GM23248 (cell line): ENCODE measurements around the gene RCL1. TPM values are rescaled to one million over a fixed set of nuclear protein-coding genes. Genes with fewer than 3 reads are reported as not detected.

Source experiments
- DNase-seq: peaks from one replicate; pipeline ENCODE4 v3.0.0-alpha.2; 2015
- H2AFZ ChIP-seq: fragments of 200-600 bp; sonication (generic); 2 replicates; pipeline ENCODE4 v1.6.1; 2016; ENCODE audit warnings: antibody characterized with exemption
- H3F3A ChIP-seq: fragments of 200-600 bp; sonication (generic); 2 replicates; pipeline ENCODE4 v1.6.1; 2016; ENCODE audit warnings: mild to moderate bottlenecking, antibody characterized with exemption, mixed run types; ENCODE audit not compliant: insufficient read depth
- H3K27ac ChIP-seq: fragments of 200-600 bp; sonication (generic); 2 replicates; pipeline ENCODE4 v1.5.1; 2016; ENCODE audit warnings: mild to moderate bottlenecking
- H3K27me3 ChIP-seq: fragments of 200-600 bp; sonication (generic); replicated peaks from 2 replicates; pipeline ENCODE4 v1.6.1; 2016; ENCODE audit warnings: mild to moderate bottlenecking; ENCODE audit not compliant: insufficient read depth
- H3K36me3 ChIP-seq: fragments of 200-600 bp; sonication (generic); 2 replicates; pipeline ENCODE4 v1.6.1; 2016; ENCODE audit warnings: low read depth, mild to moderate bottlenecking
- H3K4me1 ChIP-seq: fragments of 200-600 bp; sonication (generic); 2 replicates; pipeline ENCODE4 v1.6.1; 2016; ENCODE audit warnings: mild to moderate bottlenecking; ENCODE audit not compliant: insufficient read depth
- H3K4me2 ChIP-seq: fragments of 200-600 bp; sonication (generic); one replicate; pipeline ENCODE4 v1.6.1; 2016; ENCODE audit warnings: mild to moderate bottlenecking; ENCODE audit not compliant: unreplicated experiment
- H3K4me3 ChIP-seq: fragments of 200-600 bp; sonication (generic); 2 replicates; pipeline ENCODE4 v1.5.1; 2016; ENCODE audit warnings: mild to moderate bottlenecking
- H3K79me2 ChIP-seq: fragments of 200-600 bp; sonication (generic); 2 replicates; pipeline ENCODE4 v1.6.1; 2016; ENCODE audit warnings: mild to moderate bottlenecking; ENCODE audit not compliant: insufficient read depth
- H3K9ac ChIP-seq: fragments of 200-600 bp; sonication (generic); 2 replicates; pipeline ENCODE4 v1.6.1; 2016; ENCODE audit warnings: mild to moderate bottlenecking
- H3K9me2 ChIP-seq: fragments of 200-600 bp; sonication (generic); 2 replicates; pipeline ENCODE4 v1.6.1; 2016; ENCODE audit warnings: mixed run types, mild to moderate bottlenecking, moderate library complexity; ENCODE audit not compliant: insufficient read depth
- H3K9me3 ChIP-seq: fragments of 200-600 bp; sonication (generic); one replicate; pipeline ENCODE4 v1.6.1; 2017; ENCODE audit warnings: low read depth
- H4K20me1 ChIP-seq: fragments of 200-600 bp; sonication (generic); 2 replicates; pipeline ENCODE4 v1.6.0; 2016; ENCODE audit not compliant: insufficient read depth
- EZH2 ChIP-seq: fragments of 200-600 bp; sonication (generic); IDR thresholded peaks from 2 replicates; pipeline ENCODE4 v1.6.1; 2018; ENCODE audit warnings: antibody characterized with exemption, mild to moderate bottlenecking; ENCODE audit not compliant: insufficient read depth, poor library complexity, severe bottlenecking
- EZH2phosphoT487 ChIP-seq: fragments of 200-600 bp; sonication (generic); IDR thresholded peaks from 2 replicates; pipeline ENCODE4 v1.6.1; 2018; ENCODE audit warnings: antibody characterized with exemption, moderate library complexity, mild to moderate bottlenecking, low read depth; ENCODE audit not compliant: insufficient read depth
- WGBS, 2 experiments: methylation state at CpG; one replicate each; pipeline ENCODE4 v1.1.6; 2015 to 2017; ENCODE audit warnings: low lambda C conversion rate in 2 of 2, low coverage in 1 of 2; ENCODE audit errors: missing lambda C conversion rate in 2 of 2; 5-methylcytosine and 5-hydroxymethylcytosine counted together
- in situ Hi-C: fragments of 300-500 bp; cut with MboI; formaldehyde crosslinking; loops from 2 replicates; pipeline ENCODE4 v1.15.0; 2020
- polyA plus RNA-seq: library from polyadenylated mRNA; unstranded; fragments of >200 nt; fragmentation: Nextera tagmentation; extraction: Ambion mirVana; gene quantifications from 2 replicates; pipeline ENCODE4 v1.2.1, GENCODE V29; 2016
- total RNA-seq: library from RNA; depleted of rRNA; stranded (reverse); fragments of >200 nt; shearing (Covaris generic); gene quantifications from 2 replicates; pipeline ENCODE4 v1.2.3, GENCODE V29; 2014

Gene RCL1
- total and polyA plus RNA-seq, 2 experiments from 2014 or later: 7.7 to 7.8 TPM

DNA sequence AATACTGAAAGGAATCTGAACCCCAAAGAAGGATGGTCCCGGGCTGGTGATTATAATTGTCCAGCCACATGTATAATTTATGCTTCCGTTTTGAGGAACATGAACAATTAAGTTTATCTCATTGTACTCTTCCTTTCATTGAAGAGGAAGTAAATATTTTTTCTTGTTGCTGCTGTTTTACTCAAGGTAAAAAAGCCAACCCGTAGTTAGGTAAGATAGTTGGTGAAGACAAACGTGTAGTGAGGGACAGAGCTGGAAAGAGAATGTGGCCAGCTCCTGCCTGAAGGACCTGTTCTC is 5.1 kb downstream of the RCL1 start:
- Histone ChIP-seq H3K9me3 (no peaks in the 10 kb centered on the region), H3K27me3 (no peaks in the 10 kb centered on the region), H3K36me3 (no peaks in the 10 kb centered on the region), H3K9ac (no peak overlapping the region), H3F3A (no peaks in the 10 kb centered on the region), H3K4me1 (peaks cover 6% of the 10 kb centered on the region; the same call in 1 of the 2 replicates), H3K9me2 (no peaks in the 10 kb centered on the region), H3K79me2 (peaks cover 93% of the 10 kb centered on the region), H4K20me1 (no peaks in the 10 kb centered on the region), H3K4me2 (no peak overlapping the region), H3K4me3 (no peak overlapping the region), H3K27ac (no peak overlapping the region), H2AFZ (no peak overlapping the region)
- no peak for TF ChIP-seq EZH2
- no peak for TF ChIP-seq EZH2phosphoT487
- in situ Hi-C loops: no loop called here
- DNase-seq: no peak
- WGBS, 2 experiments: 59 to 62% methylated on average over 4 of the region's 4 CpGs

DNA sequence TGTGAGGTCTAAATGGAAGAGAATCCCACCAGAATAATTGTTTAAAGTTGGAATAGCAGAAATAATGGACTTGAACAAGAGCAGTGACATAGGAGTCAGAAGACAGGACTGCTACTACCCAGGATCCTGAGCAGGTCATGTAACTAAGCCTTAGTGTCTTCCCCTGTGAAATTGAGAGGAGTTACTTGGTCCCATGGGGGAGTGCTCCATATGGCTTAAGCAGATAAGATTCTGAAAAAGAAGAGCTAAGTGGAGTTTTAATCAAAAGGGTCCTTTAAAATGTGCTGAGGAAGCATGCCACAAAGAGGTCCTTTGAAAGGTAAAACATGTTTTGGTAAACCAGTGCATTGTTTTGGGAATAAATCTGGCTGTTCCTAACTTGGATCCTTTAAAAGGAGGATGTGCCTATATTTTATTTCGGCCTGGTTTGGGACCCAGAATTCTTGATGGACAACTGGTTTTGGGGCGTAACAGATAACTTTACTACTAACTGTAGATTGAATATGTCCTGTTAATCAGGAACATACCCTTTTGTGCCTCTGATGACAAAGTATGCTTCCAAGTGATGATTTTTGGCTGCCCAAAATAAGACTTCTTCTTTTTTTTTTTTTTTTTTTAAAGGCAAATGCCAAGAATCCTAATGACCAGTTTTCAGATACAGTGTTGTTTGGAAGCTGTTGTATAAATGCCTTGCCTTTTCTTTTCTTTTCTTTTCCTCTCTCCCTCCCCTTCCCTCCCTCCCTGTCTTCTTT is 5.7 kb downstream of the RCL1 start:
- in situ Hi-C loops: no loop called here
- H2AFZ ChIP-seq: no peak overlapping the region
- H3K4me2 ChIP-seq: no peak overlapping the region
- H3K4me1 ChIP-seq: peaks cover 6% of the 10 kb centered on the region; the same call in 1 of the 2 replicates
- 62 to 66% methylated on average over 2 of the region's 2 CpGs for WGBS, 2 experiments
- H3K9me3 ChIP-seq: no peaks in the 10 kb centered on the region
- peaks cover 98% of the 10 kb centered on the region for H3K79me2 ChIP-seq
- H3K27ac ChIP-seq: no peak overlapping the region
- no peaks in the 10 kb centered on the region for H4K20me1 ChIP-seq
- H3K27me3 ChIP-seq: no peaks in the 10 kb centered on the region
- no peak for TF ChIP-seq EZH2
- no peak for DNase-seq
- no peaks in the 10 kb centered on the region for H3K36me3 ChIP-seq
- no peak overlapping the region for H3K9ac ChIP-seq
- H3F3A ChIP-seq: no peaks in the 10 kb centered on the region
- no peak overlapping the region for H3K4me3 ChIP-seq
- no peaks in the 10 kb centered on the region for H3K9me2 ChIP-seq

DNA sequence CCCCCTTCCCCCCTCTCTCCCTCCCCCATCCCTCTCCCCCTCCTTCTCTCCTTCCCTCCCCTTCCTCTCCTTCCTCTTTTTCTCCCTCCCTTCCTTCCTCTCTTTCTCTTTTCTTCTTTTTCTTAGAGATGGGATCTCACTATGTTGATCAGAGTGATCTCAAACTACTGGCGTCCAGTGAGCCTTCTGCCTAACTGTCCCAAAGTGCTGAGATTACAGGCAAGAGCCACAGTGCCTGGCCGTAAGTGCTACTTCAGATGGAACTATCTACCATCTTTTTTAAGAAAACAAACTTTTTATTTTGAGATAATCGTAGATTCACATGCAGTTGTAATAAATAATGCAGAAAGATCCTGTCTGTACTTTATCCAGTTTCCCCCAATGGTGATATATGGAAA is 6.3 kb downstream of the RCL1 start:
- Histone ChIP-seq H3K27ac (no peak overlapping the region), H3K9ac (no peak overlapping the region), H2AFZ (no peak overlapping the region), H3K9me2 (no peaks in the 10 kb centered on the region), H3K4me1 (peaks cover under 1% of the 10 kb centered on the region; the same call in 1 of the 2 replicates), H3F3A (no peaks in the 10 kb centered on the region), H3K36me3 (no peaks in the 10 kb centered on the region), H4K20me1 (no peaks in the 10 kb centered on the region), H3K4me2 (no peak overlapping the region), H3K4me3 (no peak overlapping the region), H3K9me3 (no peaks in the 10 kb centered on the region), H3K27me3 (no peaks in the 10 kb centered on the region), H3K79me2 (peaks cover 98% of the 10 kb centered on the region)
- no peak for DNase-seq
- in situ Hi-C loops: no loop called here
- TF ChIP-seq EZH2phosphoT487 (no peak), EZH2 (no peak)
- 60 to 61% methylated on average over 3 of the region's 3 CpGs for WGBS, 2 experiments

- WGBS, 2 experiments: 82 to 86% methylated on average over 3 of the region's 3 CpGs
- Histone ChIP-seq H3K4me2 (no peak overlapping the region), H3K27ac (no peak overlapping the region), H4K20me1 (no peaks in the 10 kb centered on the region), H3K27me3 (no peaks in the 10 kb centered on the region), H3F3A (no peaks in the 10 kb centered on the region), H3K79me2 (peaks cover 98% of the 10 kb centered on the region), H3K9me3 (no peaks in the 10 kb centered on the region), H3K4me3 (no peak overlapping the region), H3K9ac (no peak overlapping the region), H3K36me3 (no peaks in the 10 kb centered on the region), H2AFZ (no peak overlapping the region), H3K4me1 (no peaks in the 10 kb centered on the region), H3K9me2 (no peaks in the 10 kb centered on the region)
- DNase-seq: no peak
- in situ Hi-C loops: no loop called here
- TF ChIP-seq EZH2 (no peak), EZH2phosphoT487 (no peak)
These were observed 7.0 kb downstream of the RCL1 start for GRCh38 chr9:4799775-4800174.
